Neutrophil (primary cell): ENCODE results near the gene MAPK8IP1.

Experiments
- H3K27ac ChIP-seq: fragments of 200-600 bp; sonication (generic); 2 replicates; pipeline ENCODE4 v1.5.1; 2016; ENCODE audit warnings: mild to moderate bottlenecking, moderate library complexity
- H3K27me3 ChIP-seq: fragments of 200-600 bp; sonication (generic); 2 replicates; pipeline ENCODE4 v1.6.0; 2016; ENCODE audit warnings: mild to moderate bottlenecking
- H3K36me3 ChIP-seq: fragments of 200-600 bp; sonication (generic); 2 replicates; pipeline ENCODE4 v1.5.1; 2017
- H3K4me1 ChIP-seq, 2 experiments: fragments of 200-600 bp in 1 of 2; sonication (generic) in 1 of 2; 1 replicate in 1 of 2; 2 replicates in 1 of 2; pipeline versions ENCODE4 v1.5.1 to v1.6.1; 2013 to 2016; ENCODE audit warnings: low read depth in 1 of 2, low read length in 1 of 2, mild to moderate bottlenecking in 1 of 2, moderate library complexity in 1 of 2; ENCODE audit not compliant: control insufficient read depth in 1 of 2, insufficient read depth in 1 of 2
- H3K4me3 ChIP-seq, 2 experiments: fragments of 200-600 bp in 1 of 2; sonication (generic) in 1 of 2; 1 replicate in 1 of 2; 2 replicates in 1 of 2; pipeline ENCODE4 v1.5.1; 2013 to 2016; ENCODE audit warnings: low read depth in 1 of 2, low read length in 1 of 2, mild to moderate bottlenecking in 1 of 2, moderate library complexity in 1 of 2
- H3K9me3 ChIP-seq: fragments of 200-600 bp; sonication (generic); 2 replicates; pipeline ENCODE4 v1.5.1; 2016
- CTCF ChIP-seq: fragments of 200-600 bp; sonication (generic); IDR thresholded peaks from 2 replicates; pipeline ENCODE4 v1.5.1; 2016; ENCODE audit warnings: antibody characterized with exemption

MAPK8IP1 gene

GRCh38 chr11:45872651-45873356 is 12.6 kb upstream of the MAPK8IP1 start:
- Histone ChIP-seq H3K27ac (no peak overlapping the region), H3K4me1 (no peaks in the 10 kb centered on the region), H3K4me3 (no peak overlapping the region), H3K27me3 (no peaks in the 10 kb centered on the region), H3K9me3 (no peaks in the 10 kb centered on the region), H3K36me3 (peaks cover 95% of the 10 kb centered on the region)
- TF ChIP-seq CTCF: no peak

GRCh38 chr11:45876401-45876800 is 9.1 kb upstream of the MAPK8IP1 start:
- no peaks in the 10 kb centered on the region for H3K4me1 ChIP-seq
- no peak overlapping the region for H3K27ac ChIP-seq
- no peak for TF ChIP-seq CTCF
- no peak overlapping the region for H3K4me3 ChIP-seq
- H3K36me3 ChIP-seq: peaks cover 85% of the 10 kb centered on the region
- no peaks in the 10 kb centered on the region for H3K27me3 ChIP-seq
- H3K9me3 ChIP-seq: no peaks in the 10 kb centered on the region

- H3K27ac ChIP-seq: no peak overlapping the region
- no peaks in the 10 kb centered on the region for H3K9me3 ChIP-seq
- H3K4me1 ChIP-seq: no peaks in the 10 kb centered on the region
- no peaks in the 10 kb centered on the region for H3K27me3 ChIP-seq
- H3K36me3 ChIP-seq: peaks cover 85% of the 10 kb centered on the region
- TF ChIP-seq CTCF: no peak
- no peak overlapping the region for H3K4me3 ChIP-seq
Observed at GRCh38 chr11:45877221-45877620, 8.2 kb upstream of the MAPK8IP1 start.

- no peaks in the 10 kb centered on the region for H3K27me3 ChIP-seq
- no peak overlapping the region for H3K4me3 ChIP-seq
- no peak for TF ChIP-seq CTCF
- H3K27ac ChIP-seq: no peak overlapping the region
- peaks cover 83% of the 10 kb centered on the region for H3K36me3 ChIP-seq
- no peaks in the 10 kb centered on the region for H3K9me3 ChIP-seq
- no peaks in the 10 kb centered on the region for H3K4me1 ChIP-seq
Observed at GRCh38 chr11:45877845-45878244, 7.6 kb upstream of the MAPK8IP1 start.

GRCh38 chr11:45879803-45880686 is 5.4 kb upstream of the MAPK8IP1 start:
- peaks cover 0 to under 1% of the 10 kb centered on the region in 2 experiments for H3K4me1 ChIP-seq
- TF ChIP-seq CTCF: no peak
- no peak overlapping the region for H3K27ac ChIP-seq
- H3K27me3 ChIP-seq: peaks cover 11% of the 10 kb centered on the region
- H3K4me3 ChIP-seq: no peak overlapping the region
- H3K9me3 ChIP-seq: no peaks in the 10 kb centered on the region
- peaks cover 62% of the 10 kb centered on the region for H3K36me3 ChIP-seq
